OCI-LY7 (cell line): ENCODE data around the gene TADA2B. TPM values are rescaled to one million over a fixed set of nuclear protein-coding genes. Genes with fewer than 3 reads are reported as not detected.

ENCODE experiments used
- BruUV-seq: library from RNA; stranded (reverse); fragments of 400-500 nt; replicated peaks from 2 replicates; lab custom pipeline; 2021; lab: Mats Ljungman, UMichigan
- CTCF ChIA-PET: fragments of 300-600 bp; sonication (Branson Sonifier 250); formaldehyde crosslinking; loops from one replicate; lab custom pipeline; 2022; ENCODE audit warnings: antibody characterized with exemption; ENCODE audit not compliant: unreplicated experiment; lab: Charles Lee
- POLR2A ChIA-PET: fragments of 300-600 bp; sonication (Branson Sonifier 250); formaldehyde crosslinking; loops from one replicate; lab custom pipeline; 2022; ENCODE audit warnings: antibody characterized with exemption; lab: Charles Lee
- DNase-seq: peaks from one replicate; pipeline ENCODE4 v3.0.0-alpha.2; 2015; ENCODE audit warnings: low spot score
- H2AFZ ChIP-seq: fragments of 200-600 bp; sonication (generic), shearing (Covaris generic); 2 replicates; pipeline ENCODE4 v1.6.1; 2014; ENCODE audit warnings: mild to moderate bottlenecking, antibody characterized with exemption, low read length, moderate library complexity
- H3K27ac ChIP-seq: fragments of 200-600 bp; sonication (generic); 2 replicates; pipeline ENCODE4 v1.5.1; 2014; ENCODE audit warnings: mixed run types, low read depth, mild to moderate bottlenecking, moderate library complexity, low read length, inconsistent platforms; ENCODE audit not compliant: poor library complexity, severe bottlenecking
- H3K36me3 ChIP-seq: fragments of 200-600 bp; sonication (generic); 2 replicates; pipeline ENCODE4 v1.6.1; 2014; ENCODE audit warnings: mild to moderate bottlenecking, antibody characterized with exemption, low read length, moderate library complexity, mixed read lengths; ENCODE audit not compliant: insufficient read depth
- H3K4me1 ChIP-seq: fragments of 200-600 bp; sonication (generic); 2 replicates; pipeline ENCODE4 v1.5.1; 2014; ENCODE audit warnings: mild to moderate bottlenecking, low read length; ENCODE audit not compliant: insufficient read depth, poor library complexity, severe bottlenecking
- H3K4me2 ChIP-seq: fragments of 200-600 bp; sonication (generic); 2 replicates; pipeline ENCODE4 v1.6.1; 2014; ENCODE audit warnings: mild to moderate bottlenecking, low read length
- H3K4me3 ChIP-seq: fragments of 200-600 bp; sonication (generic); 2 replicates; pipeline ENCODE4 v1.5.1; 2014; ENCODE audit warnings: mild to moderate bottlenecking, low read depth, low read length; ENCODE audit not compliant: poor library complexity, severe bottlenecking
- H3K79me2 ChIP-seq: fragments of 200-600 bp; sonication (generic); 2 replicates; pipeline ENCODE4 v1.6.1; 2016; ENCODE audit warnings: low read depth, mild to moderate bottlenecking, low read length, moderate library complexity, mixed read lengths; ENCODE audit not compliant: insufficient read depth
- H3K9me2 ChIP-seq: fragments of 200-600 bp; sonication (generic); 2 replicates; pipeline ENCODE4 v1.6.1; 2016; ENCODE audit warnings: mild to moderate bottlenecking, low read length, mixed read lengths; ENCODE audit not compliant: insufficient read depth
- H3K9me3 ChIP-seq: fragments of 200-600 bp; sonication (generic); 2 replicates; pipeline ENCODE4 v1.6.1; 2014; ENCODE audit warnings: mild to moderate bottlenecking, mixed run types, low read length, mixed read lengths
- H4K20me1 ChIP-seq: fragments of 200-600 bp; sonication (generic); 2 replicates; pipeline ENCODE4 v1.6.1; 2014; ENCODE audit warnings: mild to moderate bottlenecking, antibody characterized with exemption, low read length, moderate library complexity, mixed read lengths; ENCODE audit not compliant: insufficient read depth
- EZH2phosphoT487 ChIP-seq: fragments of 200-600 bp; sonication (generic); IDR thresholded peaks from 2 replicates; pipeline ENCODE4 v1.6.1; 2018; ENCODE audit warnings: low read depth, borderline replicate concordance, mild to moderate bottlenecking, mixed run types, antibody characterized with exemption, low read length, moderate library complexity, mixed read lengths
- intact Hi-C: fragments of 100-400 bp; cut with micrococcal nuclease; formaldehyde crosslinking; loops from one replicate; pipeline ENCODE4 v1.10.0; 2022; ENCODE audit not compliant: unreplicated experiment
- total RNA-seq, 2 experiments: library from RNA; depleted of rRNA in 1 of 2; stranded (reverse); fragments of >200 nt in 1 of 2; shearing (Covaris generic) in 1 of 2; gene quantifications; 2 replicates each; pipeline ENCODE4 v1.2.3, GENCODE V29; 2014 to 2022
- TF ChIP-seq, protein P1 (sequence below): fragments of 200-600 bp; sonication (generic); conservative IDR thresholded peaks from 2 replicates; pipeline ENCODE4 v1.5.1; 2014; ENCODE audit warnings: mild to moderate bottlenecking, antibody characterized with exemption, low read length, moderate library complexity, mixed read lengths

Gene TADA2B
- total RNA-seq, 2 experiments from 2014 or later, result 9.9 to 20.2 TPM

DNA sequence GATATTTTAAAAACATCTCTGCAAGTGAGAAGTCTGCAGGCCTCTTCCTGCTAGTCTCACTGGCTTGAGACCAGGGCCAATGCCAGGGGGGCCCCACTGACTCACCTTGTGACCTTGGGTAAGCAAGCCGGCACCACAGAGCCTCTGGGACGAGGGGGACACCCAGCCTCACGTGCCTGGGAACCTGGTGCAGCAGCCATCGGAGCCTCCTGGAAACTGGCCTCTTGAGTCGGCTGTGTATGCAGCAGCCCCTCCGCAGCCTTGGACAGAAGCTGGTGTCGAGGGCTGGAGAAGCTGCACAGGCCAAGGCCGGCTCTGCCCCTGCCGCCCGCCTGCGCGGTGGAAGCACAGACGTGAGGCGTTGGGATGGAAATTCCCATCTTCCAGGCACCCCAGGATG is 8.7 kb downstream of the TADA2B start:
- DNase-seq, result no peak
- H3K79me2 ChIP-seq, result peaks cover 4% of the 10 kb centered on the region; the same call in 1 of the 2 replicates
- no peak overlapping the region for H3K4me2 ChIP-seq
- H2AFZ ChIP-seq, result no peak overlapping the region
- H3K27ac ChIP-seq, result no peak overlapping the region
- H4K20me1 ChIP-seq, result no peaks in the 10 kb centered on the region
- ChIA-PET CTCF (no interaction called here), POLR2A (interaction anchor here (0.6 kb wide), 1 partner anchor 38 kb away, joined by 3 read pairs; no protein-coding TSS in a partner anchor)
- H3K9me3 ChIP-seq, result no peaks in the 10 kb centered on the region
- peaks cover 1% of the 10 kb centered on the region for H3K4me1 ChIP-seq
- peaks cover 25% of the 10 kb centered on the region; the same call in 1 of the 2 replicates for H3K36me3 ChIP-seq
- intact Hi-C loops, result no loop called here
- H3K4me3 ChIP-seq, result no peak overlapping the region
- no peaks in the 10 kb centered on the region for H3K9me2 ChIP-seq
- no TSS peak for BruUV-seq
- TF ChIP-seq, protein P1, sequence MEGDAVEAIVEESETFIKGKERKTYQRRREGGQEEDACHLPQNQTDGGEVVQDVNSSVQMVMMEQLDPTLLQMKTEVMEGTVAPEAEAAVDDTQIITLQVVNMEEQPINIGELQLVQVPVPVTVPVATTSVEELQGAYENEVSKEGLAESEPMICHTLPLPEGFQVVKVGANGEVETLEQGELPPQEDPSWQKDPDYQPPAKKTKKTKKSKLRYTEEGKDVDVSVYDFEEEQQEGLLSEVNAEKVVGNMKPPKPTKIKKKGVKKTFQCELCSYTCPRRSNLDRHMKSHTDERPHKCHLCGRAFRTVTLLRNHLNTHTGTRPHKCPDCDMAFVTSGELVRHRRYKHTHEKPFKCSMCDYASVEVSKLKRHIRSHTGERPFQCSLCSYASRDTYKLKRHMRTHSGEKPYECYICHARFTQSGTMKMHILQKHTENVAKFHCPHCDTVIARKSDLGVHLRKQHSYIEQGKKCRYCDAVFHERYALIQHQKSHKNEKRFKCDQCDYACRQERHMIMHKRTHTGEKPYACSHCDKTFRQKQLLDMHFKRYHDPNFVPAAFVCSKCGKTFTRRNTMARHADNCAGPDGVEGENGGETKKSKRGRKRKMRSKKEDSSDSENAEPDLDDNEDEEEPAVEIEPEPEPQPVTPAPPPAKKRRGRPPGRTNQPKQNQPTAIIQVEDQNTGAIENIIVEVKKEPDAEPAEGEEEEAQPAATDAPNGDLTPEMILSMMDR, result no peak
- TF ChIP-seq EZH2phosphoT487, result no peak

DNA sequence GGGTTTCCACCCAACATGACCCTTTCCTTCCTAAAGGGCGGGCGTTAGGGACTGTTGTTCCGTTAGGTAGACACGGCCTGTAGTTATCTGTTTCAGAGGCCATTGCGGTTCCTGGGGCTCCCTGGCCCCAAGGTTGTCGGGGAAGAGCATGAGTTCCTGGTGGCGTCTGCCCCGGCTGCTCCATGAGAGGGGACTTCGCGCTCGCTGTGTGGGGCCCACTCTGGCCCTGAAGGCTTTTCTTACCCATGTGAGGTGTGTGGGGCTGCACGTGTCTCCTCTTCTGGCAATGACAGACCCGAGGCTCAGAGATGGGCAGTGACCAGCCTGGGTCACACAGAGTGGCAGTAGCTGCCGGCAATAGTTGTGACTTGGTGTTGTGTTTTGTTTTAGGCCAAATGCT is 9.1 kb downstream of the TADA2B start:
- POLR2A ChIA-PET, result no interaction called here
- Histone ChIP-seq H3K4me3 (no peak overlapping the region), H3K9me3 (no peaks in the 10 kb centered on the region), H3K4me2 (no peak overlapping the region), H3K27ac (no peak overlapping the region), H2AFZ (no peak overlapping the region), H3K79me2 (no peaks in the 10 kb centered on the region; the same call in 1 of the 2 replicates), H4K20me1 (no peaks in the 10 kb centered on the region), H3K9me2 (no peaks in the 10 kb centered on the region), H3K36me3 (peaks cover 29% of the 10 kb centered on the region; the same call in 1 of the 2 replicates), H3K4me1 (no peaks in the 10 kb centered on the region)
- no TSS peak for BruUV-seq
- TF ChIP-seq, protein P1, result no peak
- no peak for TF ChIP-seq EZH2phosphoT487
- intact Hi-C loops, result no loop called here
- DNase-seq, result no peak
- CTCF ChIA-PET, result no interaction called here

GRCh38 chr4:7052923-7053715 is 9.9 kb downstream of the TADA2B start:
- no peak overlapping the region for H3K4me3 ChIP-seq
- H2AFZ ChIP-seq, result no peak overlapping the region
- H3K27ac ChIP-seq, result no peak overlapping the region
- TF ChIP-seq, protein P1, result no peak
- no peak for TF ChIP-seq EZH2phosphoT487
- no peaks in the 10 kb centered on the region for H4K20me1 ChIP-seq
- POLR2A ChIA-PET, result no interaction called here
- no TSS peak for BruUV-seq
- CTCF ChIA-PET, result no interaction called here
- no peaks in the 10 kb centered on the region for H3K9me2 ChIP-seq
- H3K4me1 ChIP-seq, result no peaks in the 10 kb centered on the region
- no peaks in the 10 kb centered on the region for H3K9me3 ChIP-seq
- no peak for DNase-seq
- intact Hi-C loops, result no loop called here
- H3K79me2 ChIP-seq, result no peaks in the 10 kb centered on the region
- peaks cover 37% of the 10 kb centered on the region for H3K36me3 ChIP-seq
- H3K4me2 ChIP-seq, result no peak overlapping the region
